Choroid plexus epithelial cell (primary cell): Measurements from ENCODE around the gene CDK3.

Experiments
- DNase-seq: peaks from one replicate; pipeline ENCODE4 v3.0.0-alpha.2; 2010; ENCODE audit warnings: low read depth
- H3K4me3 ChIP-seq: 2 replicates; pipeline ENCODE4 v1.5.1; 2011; ENCODE audit warnings: low read depth, mild to moderate bottlenecking, control low read depth, low read length, moderate library complexity
- TF ChIP-seq, protein P1 (sequence below): conservative IDR thresholded peaks from 2 replicates; pipeline ENCODE4 v1.5.1; 2011; ENCODE audit warnings: low read depth, mild to moderate bottlenecking, control low read depth, inconsistent platforms, low read length, moderate library complexity

The CDK3 gene

DNA sequence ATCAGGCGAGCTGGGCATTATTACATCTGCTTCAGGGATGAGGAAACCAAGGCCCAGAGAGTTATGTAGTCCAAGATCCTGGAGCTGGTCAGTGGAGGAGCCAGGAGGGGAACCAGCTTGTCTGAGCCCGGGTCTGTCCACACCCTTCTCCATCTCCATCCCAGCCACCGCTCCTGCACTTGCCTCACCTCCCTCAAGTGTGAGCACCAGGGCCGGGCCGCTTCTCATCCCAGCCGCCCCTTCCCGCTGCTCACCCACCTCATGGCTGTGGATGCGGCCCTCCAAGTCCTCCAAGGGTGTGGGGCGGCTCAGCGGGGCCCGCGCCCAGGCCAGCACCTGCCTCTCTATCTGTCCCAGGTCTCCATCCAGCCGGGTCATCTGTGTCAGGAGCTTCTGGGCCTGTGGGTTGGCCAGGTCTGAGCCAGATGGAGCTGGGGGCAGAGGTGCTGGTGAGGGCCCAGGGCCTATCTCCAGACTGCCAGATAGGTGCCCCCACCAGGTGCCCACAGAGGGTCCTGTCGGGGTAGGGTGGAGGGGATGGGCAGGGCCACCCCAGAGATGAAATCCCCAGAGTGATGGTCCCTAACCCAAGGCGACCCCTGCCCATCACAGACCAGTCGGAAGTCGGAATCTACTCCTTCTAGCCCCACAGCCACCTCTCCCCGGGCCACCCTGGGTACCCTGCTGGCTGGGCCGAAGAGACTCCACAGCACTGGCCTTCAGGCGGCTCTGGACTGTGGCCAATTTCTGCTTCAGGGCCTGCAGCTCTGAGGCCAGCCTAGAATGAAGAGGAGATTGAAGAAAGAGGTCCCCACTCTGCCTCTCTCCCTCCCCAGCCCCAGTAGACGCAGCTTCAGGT, 17.1 kb downstream of the CDK3 start:
- H3K4me3 ChIP-seq, result no peak overlapping the region
- TF ChIP-seq, protein P1, sequence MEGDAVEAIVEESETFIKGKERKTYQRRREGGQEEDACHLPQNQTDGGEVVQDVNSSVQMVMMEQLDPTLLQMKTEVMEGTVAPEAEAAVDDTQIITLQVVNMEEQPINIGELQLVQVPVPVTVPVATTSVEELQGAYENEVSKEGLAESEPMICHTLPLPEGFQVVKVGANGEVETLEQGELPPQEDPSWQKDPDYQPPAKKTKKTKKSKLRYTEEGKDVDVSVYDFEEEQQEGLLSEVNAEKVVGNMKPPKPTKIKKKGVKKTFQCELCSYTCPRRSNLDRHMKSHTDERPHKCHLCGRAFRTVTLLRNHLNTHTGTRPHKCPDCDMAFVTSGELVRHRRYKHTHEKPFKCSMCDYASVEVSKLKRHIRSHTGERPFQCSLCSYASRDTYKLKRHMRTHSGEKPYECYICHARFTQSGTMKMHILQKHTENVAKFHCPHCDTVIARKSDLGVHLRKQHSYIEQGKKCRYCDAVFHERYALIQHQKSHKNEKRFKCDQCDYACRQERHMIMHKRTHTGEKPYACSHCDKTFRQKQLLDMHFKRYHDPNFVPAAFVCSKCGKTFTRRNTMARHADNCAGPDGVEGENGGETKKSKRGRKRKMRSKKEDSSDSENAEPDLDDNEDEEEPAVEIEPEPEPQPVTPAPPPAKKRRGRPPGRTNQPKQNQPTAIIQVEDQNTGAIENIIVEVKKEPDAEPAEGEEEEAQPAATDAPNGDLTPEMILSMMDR, result no peak
- DNase-seq, result no peak

DNA sequence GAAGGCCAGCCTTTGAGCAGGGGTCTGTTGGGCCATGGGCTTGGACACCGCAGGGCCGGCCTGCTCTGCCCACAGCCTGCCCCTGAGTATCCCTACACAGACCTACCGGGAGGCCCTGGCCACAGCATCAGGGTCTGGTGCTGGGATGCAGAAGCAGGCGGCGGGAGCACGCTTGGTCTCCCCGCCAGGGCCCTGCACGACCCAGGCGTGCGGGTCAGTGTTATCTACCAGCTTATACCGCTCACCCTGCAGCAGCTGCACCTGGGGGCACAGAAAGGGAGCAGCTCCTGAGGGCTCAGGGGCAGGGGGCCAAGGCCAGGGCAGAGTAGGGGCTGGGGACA, 17.7 kb downstream of the CDK3 start:
- no peak overlapping the region for H3K4me3 ChIP-seq
- DNase-seq, result no peak
- TF ChIP-seq, protein P1, result no peak

DNA sequence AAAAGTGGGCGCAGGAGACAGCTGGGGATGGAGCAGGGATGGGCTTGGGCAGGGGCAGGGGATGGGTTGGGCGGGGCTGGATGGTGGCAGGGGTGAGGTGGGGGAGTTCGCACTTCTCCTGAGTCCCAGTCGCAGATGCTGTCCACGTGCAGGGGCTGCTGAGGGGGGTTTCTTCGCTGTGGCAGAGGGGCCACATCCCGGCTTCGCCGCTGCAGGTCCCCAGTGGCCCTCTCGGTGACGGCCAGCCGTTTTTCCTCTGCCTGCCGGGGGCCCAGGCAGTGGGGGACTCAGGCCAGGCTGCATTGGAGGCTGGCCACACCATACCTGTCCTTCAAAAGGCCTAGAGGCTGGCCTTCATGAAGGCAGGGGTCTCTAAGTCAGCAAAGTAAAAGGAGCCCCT, 18.1 kb downstream of the CDK3 start:
- TF ChIP-seq, protein P1, result no peak
- no peak for DNase-seq
- H3K4me3 ChIP-seq, result no peak overlapping the region

DNA sequence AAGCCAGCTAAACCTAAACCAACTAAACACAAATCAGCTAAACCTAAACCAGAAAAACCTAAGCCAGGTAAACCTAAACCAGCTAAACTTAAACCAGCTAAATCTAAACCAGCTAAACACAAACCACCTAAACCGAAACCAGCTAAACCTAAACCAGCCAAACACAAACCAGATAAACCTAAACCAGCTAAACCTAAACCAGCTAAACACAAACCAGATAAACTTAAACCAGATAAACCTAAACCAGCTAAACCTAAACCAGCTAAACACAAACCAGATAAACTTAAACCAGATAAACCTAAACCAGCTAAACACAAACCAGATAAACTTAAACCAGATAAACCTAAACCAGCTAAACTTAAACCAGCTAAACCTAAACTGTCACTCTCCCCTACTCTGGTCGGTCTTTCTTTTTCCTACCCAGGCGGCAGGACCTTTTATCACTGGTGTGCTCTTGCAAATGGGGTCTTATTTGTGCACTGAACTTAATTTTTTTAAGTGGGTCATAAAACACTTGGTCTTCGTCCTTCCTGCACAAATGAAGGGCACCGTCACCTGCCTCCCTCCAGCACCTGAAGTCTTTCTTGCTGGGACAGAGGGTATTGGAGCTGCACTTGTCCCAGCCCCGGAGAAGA, 19.3 kb downstream of the CDK3 start:
- H3K4me3 ChIP-seq, result no peak overlapping the region
- TF ChIP-seq, protein P1, result no peak
- no peak for DNase-seq

DNA sequence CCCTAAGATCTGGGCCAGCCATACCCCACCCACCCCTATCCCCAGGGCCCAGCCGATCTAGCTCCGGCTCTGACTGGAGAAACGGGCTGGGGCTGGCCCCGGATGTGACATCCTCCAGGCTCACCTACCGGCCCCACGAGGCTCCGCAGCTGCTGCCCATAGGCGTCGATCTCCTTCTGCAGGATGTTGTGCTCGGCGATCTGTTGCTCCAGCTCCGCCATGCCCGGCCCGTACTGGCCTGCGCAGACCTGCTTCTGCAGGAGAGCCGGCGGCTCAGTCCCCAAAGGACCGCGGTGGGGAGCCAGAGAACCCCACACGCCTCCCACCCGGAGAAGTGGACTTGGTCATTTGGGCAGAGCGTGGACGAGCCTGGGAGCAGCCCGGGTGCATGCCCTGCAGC, 21.6 kb downstream of the CDK3 start:
- no peak overlapping the region for H3K4me3 ChIP-seq
- no peak for DNase-seq
- TF ChIP-seq, protein P1, result no peak

DNA sequence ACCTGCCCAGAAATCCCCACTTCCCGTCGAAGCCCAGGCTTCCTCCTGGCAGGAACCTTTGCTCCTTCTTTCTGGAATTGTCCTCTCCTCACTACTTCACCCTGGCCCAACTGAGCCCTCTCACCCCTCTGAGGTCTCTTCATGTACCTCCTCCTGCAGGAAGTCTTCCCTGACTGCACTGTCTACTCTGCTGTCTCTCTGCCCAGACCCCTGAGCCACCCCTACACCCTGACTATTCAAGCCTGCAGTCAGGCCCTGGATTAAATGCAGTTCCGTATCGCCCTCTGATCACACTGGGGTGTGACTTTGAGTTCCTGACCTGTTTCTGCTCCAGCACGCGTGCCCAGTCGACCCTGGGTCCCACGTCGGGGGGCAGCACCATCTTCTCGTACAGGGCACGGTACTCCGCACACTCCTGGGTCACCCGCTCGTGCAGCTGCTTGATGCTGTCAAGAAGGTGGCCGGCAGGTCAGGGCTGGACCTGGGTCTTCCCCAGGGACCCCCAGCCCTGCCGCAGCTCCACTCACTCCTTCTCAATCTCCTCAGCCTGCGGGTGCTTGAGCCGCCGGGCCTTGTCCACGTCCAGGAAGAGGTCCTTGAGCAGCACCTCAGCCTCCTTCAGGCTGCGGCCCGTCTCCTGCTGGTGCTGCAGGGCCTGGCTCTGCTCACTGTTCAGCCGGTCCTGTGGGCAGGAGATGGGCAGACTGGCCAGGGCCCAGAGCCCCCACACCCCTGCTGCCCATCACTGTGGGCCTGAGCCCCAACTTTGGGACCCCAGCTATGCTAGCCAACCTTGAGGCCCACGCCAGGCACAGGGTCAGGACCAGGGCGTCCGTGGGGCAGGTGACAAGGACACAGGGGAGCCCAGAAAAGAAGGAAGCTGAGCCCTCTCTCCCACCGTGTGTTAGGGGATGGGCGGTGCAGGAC, 22.6 kb downstream of the CDK3 start:
- TF ChIP-seq, protein P1, result no peak
- DNase-seq, result no peak
- no peak overlapping the region for H3K4me3 ChIP-seq
